Esophagus squamous epithelium (tissue), 4 donors: ENCODE data around the gene HNF1B.

Source experiments
- CTCF ChIP-seq, 6 experiments: fragments of 450-650 bp in 4 of 6; fragments of 200-600 bp in 2 of 6; sonication (generic) in 2 of 6; IDR thresholded peaks; one replicate each; pipeline ENCODE4 v1.5.1; 2016 to 2019; ENCODE audit warnings: antibody characterized with exemption in 6 of 6, mild to moderate bottlenecking in 4 of 6, moderate library complexity in 4 of 6
- POLR2A ChIP-seq, 4 donors: fragments of 450-650 bp; IDR thresholded peaks; one replicate each; pipeline ENCODE4 v1.6.1; 2017; ENCODE audit warnings: antibody characterized with exemption in 4 of 4, mild to moderate bottlenecking in 4 of 4, moderate library complexity in 3 of 4

- TF ChIP-seq CTCF (IDR thresholded peaks at IDR 0.05) = peak in 2 of 6 experiments; percentile 9 to 23
- TF ChIP-seq POLR2A (IDR thresholded peaks at IDR 0.05) = peak in 3 of 4 donors; percentile 9 to 62 (median 32)
These were observed 101.6 kb downstream of the HNF1B start, which contains the start of gene DDX52 for GRCh38 chr17:37643118-37643766.
